ENCODE results near the gene SYT8. TPM values are rescaled to one million over a fixed set of nuclear protein-coding genes. Genes with fewer than 3 reads are reported as not detected.

SYT8 gene
- total and polyA plus RNA-seq, 2 experiments from 2014 or later = not detected

DNA sequence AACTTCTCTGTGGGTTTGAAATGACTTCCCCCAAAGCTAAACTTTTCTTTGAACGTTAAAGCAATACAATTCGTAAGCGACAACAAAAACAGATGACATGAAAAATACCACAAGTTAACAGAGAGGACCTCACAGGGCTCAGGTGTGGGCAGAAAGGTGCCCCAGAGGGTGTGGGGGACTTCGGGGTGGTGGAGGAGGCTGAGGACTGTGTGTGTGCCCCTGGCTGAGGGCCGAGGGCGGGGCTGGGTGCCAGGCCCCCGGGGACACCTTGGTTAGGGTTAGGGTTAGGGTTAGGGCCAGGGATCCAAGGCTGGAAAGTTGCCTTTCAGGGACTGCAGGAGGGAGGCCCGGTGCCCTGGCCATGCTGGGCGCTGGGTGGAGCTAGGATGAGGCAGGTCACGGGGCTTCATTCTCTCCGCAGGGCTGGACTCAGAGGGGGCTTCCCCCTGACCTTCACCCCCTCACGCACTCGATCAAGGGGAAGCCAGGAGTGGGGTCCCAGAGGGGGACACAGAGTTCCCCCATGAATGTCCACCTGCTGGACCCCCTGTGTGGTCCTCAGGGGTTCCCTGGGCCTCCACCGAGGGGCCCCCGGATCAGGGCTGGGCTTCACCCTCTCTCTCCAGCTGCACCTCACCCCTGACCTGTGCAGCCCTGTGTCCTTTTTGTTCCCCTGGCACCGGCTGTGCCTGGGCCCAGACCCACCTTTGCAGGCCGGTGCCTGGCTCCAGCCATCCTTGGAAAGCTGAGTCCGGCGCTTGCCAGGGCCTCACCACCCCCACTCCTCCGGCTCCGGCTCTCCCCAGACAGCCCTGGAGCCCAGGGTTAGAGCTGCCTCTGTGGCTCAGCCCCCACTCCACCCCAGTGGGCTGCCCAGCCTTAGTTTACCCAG is 11.0 kb downstream of the SYT8 start:
- Histone ChIP-seq H3K4me3 (no peak overlapping the region), H2AFZ (no peak overlapping the region), H3K4me1 (ENCODE audit: insufficient read depth) (no peaks in the 10 kb centered on the region), H3K27me3 (ENCODE audit: insufficient read depth) (no peaks in the 10 kb centered on the region), H3K27ac (ENCODE audit: low read depth) (no peak overlapping the region), H3F3A (replicated peaks; ENCODE audit: low read depth) (no peaks in the 10 kb centered on the region), H3K36me3 (ENCODE audit: insufficient read depth) (no peaks in the 10 kb centered on the region), H4K20me1 (replicated peaks; ENCODE audit: insufficient read depth) (no peaks in the 10 kb centered on the region), H3K79me2 (replicated peaks; ENCODE audit: insufficient read depth) (no peaks in the 10 kb centered on the region), H3K9me2 (ENCODE audit: insufficient read depth) (no peaks in the 10 kb centered on the region), H3K4me2 (no peak overlapping the region)
- no peaks in the 10 kb centered on the region for H3K36me3 Mint-ChIP-seq (ENCODE audit: low read depth)
- no peak overlapping the region for H3K27ac Mint-ChIP-seq
- H3K27me3 Mint-ChIP-seq (ENCODE audit: insufficient read depth, low read depth, poor library complexity) = peaks cover 11% of the 10 kb centered on the region
- no peak overlapping the region for H3K4me3 Mint-ChIP-seq
- DNase-seq (ENCODE audit: low spot score) (no peak), ATAC-seq (no peak)
- H3K4me1 Mint-ChIP-seq = no peaks in the 10 kb centered on the region
- no peak for TF ChIP-seq ZNF114 (CRISPR knock-in tag; IDR thresholded peaks at IDR 0.05)
- H3K9me3 Mint-ChIP-seq = no peaks in the 10 kb centered on the region; the same call in 2 of the 3 replicates

DNA sequence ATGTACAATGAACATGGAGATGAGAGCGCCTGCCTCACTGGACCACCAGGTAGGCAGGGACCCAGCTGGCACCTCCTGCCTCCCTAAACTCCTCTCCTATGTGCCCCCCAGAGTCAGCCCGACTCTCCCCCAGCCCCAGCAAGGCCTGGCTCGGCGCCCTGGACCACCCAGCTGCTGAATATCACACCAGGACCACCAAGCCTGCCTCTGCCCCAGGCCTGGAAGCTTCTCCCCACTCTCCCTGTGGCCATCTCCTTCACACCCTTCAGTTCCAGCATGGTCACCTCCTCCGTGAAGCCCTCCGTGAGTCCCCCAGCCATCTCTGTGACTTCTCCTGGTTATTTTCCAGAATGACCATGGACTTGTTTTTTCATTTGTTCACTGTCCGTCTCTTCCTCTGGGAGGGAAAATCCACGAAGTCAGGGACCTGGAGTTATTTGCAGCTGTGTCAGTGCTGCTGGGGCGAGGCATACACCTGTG is 11.7 kb downstream of the SYT8 start:
- Histone ChIP-seq H3K27me3 (ENCODE audit: insufficient read depth) (no peaks in the 10 kb centered on the region), H3K4me2 (no peak overlapping the region), H3K4me3 (no peak overlapping the region), H3F3A (replicated peaks; ENCODE audit: low read depth) (no peaks in the 10 kb centered on the region), H3K4me1 (ENCODE audit: insufficient read depth) (no peaks in the 10 kb centered on the region), H3K79me2 (replicated peaks; ENCODE audit: insufficient read depth) (no peaks in the 10 kb centered on the region), H3K9me2 (ENCODE audit: insufficient read depth) (no peaks in the 10 kb centered on the region), H3K27ac (ENCODE audit: low read depth) (no peak overlapping the region), H3K36me3 (ENCODE audit: insufficient read depth) (no peaks in the 10 kb centered on the region), H4K20me1 (replicated peaks; ENCODE audit: insufficient read depth) (no peaks in the 10 kb centered on the region), H2AFZ (no peak overlapping the region)
- H3K36me3 Mint-ChIP-seq (ENCODE audit: low read depth) = no peaks in the 10 kb centered on the region
- H3K4me1 Mint-ChIP-seq = no peaks in the 10 kb centered on the region
- H3K27ac Mint-ChIP-seq = no peak overlapping the region; the same call in 1 of the 2 replicates
- ATAC-seq (no peak), DNase-seq (ENCODE audit: low spot score) (no peak)
- no peak overlapping the region for H3K4me3 Mint-ChIP-seq
- H3K9me3 Mint-ChIP-seq = no peaks in the 10 kb centered on the region; the same call in 2 of the 3 replicates
- peaks cover 12% of the 10 kb centered on the region for H3K27me3 Mint-ChIP-seq (ENCODE audit: insufficient read depth, low read depth, poor library complexity)
- TF ChIP-seq CREB1 (CRISPR knock-in tag; IDR thresholded peaks at IDR 0.05; ENCODE audit: low read depth) = no peak
- TF ChIP-seq NANOG (IDR thresholded peaks at IDR 0.05; ENCODE audit: borderline replicate concordance) = no peak
- no peak for TF ChIP-seq POLR2AphosphoS5 (IDR thresholded peaks at IDR 0.05; ENCODE audit: low read depth)
- TF ChIP-seq JUNB (IDR thresholded peaks at IDR 0.05; ENCODE audit: unreplicated experiment) = no peak
- TF ChIP-seq, protein P1, sequence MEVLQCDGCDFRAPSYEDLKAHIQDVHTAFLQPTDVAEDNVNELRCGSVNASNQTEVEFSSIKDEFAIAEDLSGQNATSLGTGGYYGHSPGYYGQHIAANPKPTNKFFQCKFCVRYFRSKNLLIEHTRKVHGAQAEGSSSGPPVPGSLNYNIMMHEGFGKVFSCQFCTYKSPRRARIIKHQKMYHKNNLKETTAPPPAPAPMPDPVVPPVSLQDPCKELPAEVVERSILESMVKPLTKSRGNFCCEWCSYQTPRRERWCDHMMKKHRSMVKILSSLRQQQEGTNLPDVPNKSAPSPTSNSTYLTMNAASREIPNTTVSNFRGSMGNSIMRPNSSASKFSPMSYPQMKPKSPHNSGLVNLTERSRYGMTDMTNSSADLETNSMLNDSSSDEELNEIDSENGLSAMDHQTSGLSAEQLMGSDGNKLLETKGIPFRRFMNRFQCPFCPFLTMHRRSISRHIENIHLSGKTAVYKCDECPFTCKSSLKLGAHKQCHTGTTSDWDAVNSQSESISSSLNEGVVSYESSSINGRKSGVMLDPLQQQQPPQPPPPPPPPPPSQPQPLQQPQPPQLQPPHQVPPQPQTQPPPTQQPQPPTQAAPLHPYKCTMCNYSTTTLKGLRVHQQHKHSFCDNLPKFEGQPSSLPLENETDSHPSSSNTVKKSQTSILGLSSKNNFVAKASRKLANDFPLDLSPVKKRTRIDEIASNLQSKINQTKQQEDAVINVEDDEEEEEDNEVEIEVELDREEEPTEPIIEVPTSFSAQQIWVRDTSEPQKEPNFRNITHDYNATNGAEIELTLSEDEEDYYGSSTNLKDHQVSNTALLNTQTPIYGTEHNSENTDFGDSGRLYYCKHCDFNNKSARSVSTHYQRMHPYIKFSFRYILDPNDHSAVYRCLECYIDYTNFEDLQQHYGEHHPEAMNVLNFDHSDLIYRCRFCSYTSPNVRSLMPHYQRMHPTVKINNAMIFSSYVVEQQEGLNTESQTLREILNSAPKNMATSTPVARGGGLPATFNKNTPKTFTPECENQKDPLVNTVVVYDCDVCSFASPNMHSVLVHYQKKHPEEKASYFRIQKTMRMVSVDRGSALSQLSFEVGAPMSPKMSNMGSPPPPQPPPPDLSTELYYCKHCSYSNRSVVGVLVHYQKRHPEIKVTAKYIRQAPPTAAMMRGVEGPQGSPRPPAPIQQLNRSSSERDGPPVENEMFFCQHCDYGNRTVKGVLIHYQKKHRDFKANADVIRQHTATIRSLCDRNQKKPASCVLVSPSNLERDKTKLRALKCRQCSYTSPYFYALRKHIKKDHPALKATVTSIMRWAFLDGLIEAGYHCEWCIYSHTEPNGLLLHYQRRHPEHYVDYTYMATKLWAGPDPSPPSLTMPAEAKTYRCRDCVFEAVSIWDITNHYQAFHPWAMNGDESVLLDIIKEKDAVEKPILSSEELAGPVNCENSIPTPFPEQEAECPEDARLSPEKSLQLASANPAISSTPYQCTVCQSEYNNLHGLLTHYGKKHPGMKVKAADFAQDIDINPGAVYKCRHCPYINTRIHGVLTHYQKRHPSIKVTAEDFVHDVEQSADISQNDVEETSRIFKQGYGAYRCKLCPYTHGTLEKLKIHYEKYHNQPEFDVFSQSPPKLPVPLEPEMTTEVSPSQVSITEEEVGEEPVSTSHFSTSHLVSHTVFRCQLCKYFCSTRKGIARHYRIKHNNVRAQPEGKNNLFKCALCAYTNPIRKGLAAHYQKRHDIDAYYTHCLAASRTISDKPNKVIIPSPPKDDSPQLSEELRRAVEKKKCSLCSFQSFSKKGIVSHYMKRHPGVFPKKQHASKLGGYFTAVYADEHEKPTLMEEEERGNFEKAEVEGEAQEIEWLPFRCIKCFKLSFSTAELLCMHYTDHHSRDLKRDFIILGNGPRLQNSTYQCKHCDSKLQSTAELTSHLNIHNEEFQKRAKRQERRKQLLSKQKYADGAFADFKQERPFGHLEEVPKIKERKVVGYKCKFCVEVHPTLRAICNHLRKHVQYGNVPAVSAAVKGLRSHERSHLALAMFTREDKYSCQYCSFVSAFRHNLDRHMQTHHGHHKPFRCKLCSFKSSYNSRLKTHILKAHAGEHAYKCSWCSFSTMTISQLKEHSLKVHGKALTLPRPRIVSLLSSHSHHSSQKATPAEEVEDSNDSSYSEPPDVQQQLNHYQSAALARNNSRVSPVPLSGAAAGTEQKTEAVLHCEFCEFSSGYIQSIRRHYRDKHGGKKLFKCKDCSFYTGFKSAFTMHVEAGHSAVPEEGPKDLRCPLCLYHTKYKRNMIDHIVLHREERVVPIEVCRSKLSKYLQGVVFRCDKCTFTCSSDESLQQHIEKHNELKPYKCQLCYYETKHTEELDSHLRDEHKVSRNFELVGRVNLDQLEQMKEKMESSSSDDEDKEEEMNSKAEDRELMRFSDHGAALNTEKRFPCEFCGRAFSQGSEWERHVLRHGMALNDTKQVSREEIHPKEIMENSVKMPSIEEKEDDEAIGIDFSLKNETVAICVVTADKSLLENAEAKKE (CRISPR knock-in tag; IDR thresholded peaks at IDR 0.05) = no peak
- no peak for TF ChIP-seq EZH2phosphoT487 (IDR thresholded peaks at IDR 0.05; ENCODE audit: unreplicated experiment)
- no peak for TF ChIP-seq EZH2 (IDR thresholded peaks at IDR 0.05; ENCODE audit: low read depth, unreplicated experiment)
- TF ChIP-seq STAT1 (IDR thresholded peaks at IDR 0.05; ENCODE audit: unreplicated experiment) = no peak
- no peak for TF ChIP-seq ZNF331 (CRISPR knock-in tag; IDR thresholded peaks at IDR 0.05; ENCODE audit: low read depth)
- TF ChIP-seq, protein P2, sequence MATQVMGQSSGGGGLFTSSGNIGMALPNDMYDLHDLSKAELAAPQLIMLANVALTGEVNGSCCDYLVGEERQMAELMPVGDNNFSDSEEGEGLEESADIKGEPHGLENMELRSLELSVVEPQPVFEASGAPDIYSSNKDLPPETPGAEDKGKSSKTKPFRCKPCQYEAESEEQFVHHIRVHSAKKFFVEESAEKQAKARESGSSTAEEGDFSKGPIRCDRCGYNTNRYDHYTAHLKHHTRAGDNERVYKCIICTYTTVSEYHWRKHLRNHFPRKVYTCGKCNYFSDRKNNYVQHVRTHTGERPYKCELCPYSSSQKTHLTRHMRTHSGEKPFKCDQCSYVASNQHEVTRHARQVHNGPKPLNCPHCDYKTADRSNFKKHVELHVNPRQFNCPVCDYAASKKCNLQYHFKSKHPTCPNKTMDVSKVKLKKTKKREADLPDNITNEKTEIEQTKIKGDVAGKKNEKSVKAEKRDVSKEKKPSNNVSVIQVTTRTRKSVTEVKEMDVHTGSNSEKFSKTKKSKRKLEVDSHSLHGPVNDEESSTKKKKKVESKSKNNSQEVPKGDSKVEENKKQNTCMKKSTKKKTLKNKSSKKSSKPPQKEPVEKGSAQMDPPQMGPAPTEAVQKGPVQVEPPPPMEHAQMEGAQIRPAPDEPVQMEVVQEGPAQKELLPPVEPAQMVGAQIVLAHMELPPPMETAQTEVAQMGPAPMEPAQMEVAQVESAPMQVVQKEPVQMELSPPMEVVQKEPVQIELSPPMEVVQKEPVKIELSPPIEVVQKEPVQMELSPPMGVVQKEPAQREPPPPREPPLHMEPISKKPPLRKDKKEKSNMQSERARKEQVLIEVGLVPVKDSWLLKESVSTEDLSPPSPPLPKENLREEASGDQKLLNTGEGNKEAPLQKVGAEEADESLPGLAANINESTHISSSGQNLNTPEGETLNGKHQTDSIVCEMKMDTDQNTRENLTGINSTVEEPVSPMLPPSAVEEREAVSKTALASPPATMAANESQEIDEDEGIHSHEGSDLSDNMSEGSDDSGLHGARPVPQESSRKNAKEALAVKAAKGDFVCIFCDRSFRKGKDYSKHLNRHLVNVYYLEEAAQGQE (IDR thresholded peaks at IDR 0.05; ENCODE audit: unreplicated experiment) = no peak

Data from GM23338 (cell line).